ENCODE data around the gene PDE4B.
A peak's percentile ranks its signal among the peaks of the same experiment; 100 is the strongest.

Gene PDE4B

GRCh38 chr1:66298464-66298863 is 505.8 kb downstream of the PDE4B start:
- TF ChIP-seq GATA1 (IDR thresholded peaks at IDR 0.05; ENCODE audit: low read depth, low read length) (no peak), POLR2A (IDR thresholded peaks at IDR 0.05; ENCODE audit: low read length) (no peak)
- peak in 1 of 2 experiments; percentile 11 for DNase-seq

DNA sequence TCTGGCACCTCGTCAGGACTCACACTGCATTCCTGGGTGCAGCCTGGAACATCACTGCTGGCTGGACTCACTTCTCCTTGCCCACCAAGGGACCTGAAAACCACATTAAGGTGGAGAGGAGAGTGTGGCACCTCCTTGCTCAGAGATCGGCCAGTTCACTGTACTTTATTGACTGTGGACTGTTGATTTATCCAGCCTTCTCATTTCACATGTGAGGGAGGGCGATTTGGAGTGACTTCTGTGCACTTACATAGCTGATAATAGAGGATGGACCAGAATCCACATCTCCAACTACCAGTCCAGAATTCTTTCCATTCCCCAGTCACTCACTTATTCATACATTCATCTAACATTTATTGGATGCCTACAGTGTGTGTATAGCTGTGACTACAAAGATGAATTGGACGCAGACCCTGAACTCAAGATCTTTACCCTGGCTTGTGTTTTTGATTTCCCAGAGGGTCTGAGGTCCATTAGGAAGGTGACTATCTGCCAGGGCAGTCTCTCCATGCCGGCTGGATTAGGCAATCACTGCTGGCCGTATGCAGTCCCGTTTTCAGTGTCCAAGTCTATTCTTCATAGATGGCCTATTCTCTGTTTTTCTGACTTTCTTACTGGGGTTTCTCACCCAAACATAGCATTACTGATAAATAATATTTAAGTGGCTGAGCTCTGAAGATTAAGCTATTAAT is 507.7 kb downstream of the PDE4B start:
- no peak for DNase-seq
- TF ChIP-seq GATA1 (IDR thresholded peaks at IDR 0.05; ENCODE audit: low read depth, low read length), result no peak
- no peak for TF ChIP-seq POLR2A (IDR thresholded peaks at IDR 0.05; ENCODE audit: low read length)

GRCh38 chr1:66300972-66301451 is 508.3 kb downstream of the PDE4B start:
- DNase-seq, result peak; percentile 66 to 74
- TF ChIP-seq GATA1 (IDR thresholded peaks at IDR 0.05; ENCODE audit: low read depth, low read length) (no peak), POLR2A (IDR thresholded peaks at IDR 0.05; ENCODE audit: low read length) (no peak)

- no peak for DNase-seq
- TF ChIP-seq POLR2A (IDR thresholded peaks at IDR 0.05; ENCODE audit: low read length) (no peak), GATA1 (IDR thresholded peaks at IDR 0.05; ENCODE audit: low read depth, low read length) (no peak)
Observed at GRCh38 chr1:66302184-66302742, 509.6 kb downstream of the PDE4B start.

DNA sequence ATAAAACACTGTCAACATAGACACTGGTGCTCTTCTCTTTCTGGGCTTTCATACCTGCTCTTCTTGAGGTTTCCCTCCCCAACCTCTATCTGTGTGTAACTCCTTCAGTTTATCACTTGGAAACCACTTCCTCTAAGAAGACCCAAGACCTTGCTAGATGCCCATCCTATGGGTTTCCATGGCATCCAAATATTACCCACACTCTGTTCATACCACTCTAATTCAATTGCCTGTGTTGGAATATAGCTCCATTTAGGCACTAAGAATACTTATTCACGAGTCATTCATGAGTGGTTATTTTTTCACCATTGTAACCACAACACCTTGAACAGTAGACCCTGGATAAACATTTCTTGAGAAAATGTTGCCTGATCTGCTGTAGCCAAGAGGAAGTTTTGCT is 510.1 kb downstream of the PDE4B start:
- TF ChIP-seq GATA1 (IDR thresholded peaks at IDR 0.05; ENCODE audit: low read depth, low read length) (no peak), POLR2A (IDR thresholded peaks at IDR 0.05; ENCODE audit: low read length) (no peak)

DNA sequence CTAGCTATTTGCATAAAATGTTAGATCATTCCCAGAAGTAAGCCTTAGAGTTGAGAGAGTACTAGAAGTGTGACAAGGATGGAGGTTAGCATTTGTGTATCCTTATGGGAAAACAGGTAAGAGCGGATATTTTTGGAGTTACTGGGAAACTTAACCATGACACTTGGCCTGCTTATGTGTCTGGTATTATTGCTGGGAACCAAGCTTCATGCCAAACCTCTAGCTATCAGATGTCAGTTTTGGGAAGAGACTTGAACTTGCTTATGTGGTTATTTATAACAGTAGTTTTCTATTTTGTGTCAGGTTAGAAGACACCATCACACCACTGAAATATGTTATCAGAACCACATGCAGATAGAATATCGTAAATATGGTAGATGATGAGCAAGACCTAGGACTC is 511.0 kb downstream of the PDE4B start:
- no peak for DNase-seq
- TF ChIP-seq GATA1 (IDR thresholded peaks at IDR 0.05; ENCODE audit: low read depth, low read length) (no peak), POLR2A (IDR thresholded peaks at IDR 0.05; ENCODE audit: low read length) (no peak)

More for the DNA sequence above, 510.1 kb downstream of the PDE4B start:
- no peak for DNase-seq

DNA sequence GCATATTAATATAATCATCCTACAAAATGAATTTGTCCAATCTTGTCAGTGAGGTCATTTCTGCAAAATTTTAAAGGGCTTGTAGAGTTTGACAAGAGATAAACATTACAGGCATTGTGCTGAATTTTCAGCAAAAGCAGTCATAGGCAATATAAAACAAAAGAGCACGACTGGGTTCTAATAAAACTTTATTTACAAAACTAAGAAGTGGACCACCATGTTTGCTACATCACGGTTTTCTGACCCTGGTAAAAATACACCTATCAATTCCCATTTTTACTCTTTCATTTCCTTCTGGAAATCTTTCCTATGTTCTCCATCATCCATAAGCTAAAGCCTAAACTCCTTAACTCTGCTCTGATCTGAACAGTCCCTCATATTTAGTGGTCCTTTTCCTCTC is 511.4 kb downstream of the PDE4B start:
- TF ChIP-seq POLR2A (IDR thresholded peaks at IDR 0.05; ENCODE audit: low read length), result no peak
- TF ChIP-seq GATA1 (IDR thresholded peaks at IDR 0.05; ENCODE audit: low read depth, low read length), result no peak
- DNase-seq, result no peak

- no peak for DNase-seq
- TF ChIP-seq POLR2A (IDR thresholded peaks at IDR 0.05; ENCODE audit: low read length), result no peak
- TF ChIP-seq GATA1 (IDR thresholded peaks at IDR 0.05; ENCODE audit: low read depth, low read length), result no peak
Observed at GRCh38 chr1:66305927-66306326, 513.2 kb downstream of the PDE4B start.

DNA sequence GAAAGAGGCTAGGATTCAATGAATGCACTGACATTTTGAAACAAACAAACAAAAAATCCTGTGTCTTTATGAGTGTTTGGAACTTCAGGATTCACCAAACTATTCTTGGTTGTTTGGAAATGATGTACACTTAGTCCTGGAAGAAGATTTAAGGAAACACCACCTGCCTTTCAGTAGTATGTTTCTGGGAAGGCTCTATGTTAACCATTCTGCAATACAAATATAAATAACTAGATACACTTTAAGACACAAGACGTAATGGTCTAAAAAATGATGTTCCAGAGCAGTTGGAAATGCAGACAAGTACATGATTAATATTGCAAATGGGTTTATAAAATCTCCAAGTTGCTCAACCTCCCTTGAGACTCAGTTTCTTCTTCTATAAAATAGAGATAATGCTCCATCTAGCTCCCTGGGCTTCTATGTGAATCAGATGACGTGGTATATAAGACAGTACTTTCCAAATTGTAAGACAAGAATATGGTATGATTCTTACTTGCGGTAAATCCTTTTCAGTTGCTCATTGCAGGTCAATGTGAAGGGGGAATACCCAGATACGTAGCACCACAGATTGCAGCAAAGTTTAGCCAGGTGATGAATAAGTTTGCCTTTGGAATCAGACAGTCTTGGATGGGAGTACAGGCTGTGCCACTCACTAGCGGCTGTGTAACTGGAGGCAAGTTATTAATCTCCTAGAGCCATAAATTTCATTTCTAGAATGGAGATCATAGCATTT is 516.5 kb downstream of the PDE4B start:
- no peak for DNase-seq
- TF ChIP-seq GATA1 (IDR thresholded peaks at IDR 0.05; ENCODE audit: low read depth, low read length), result no peak
- no peak for TF ChIP-seq POLR2A (IDR thresholded peaks at IDR 0.05; ENCODE audit: low read length)

DNA sequence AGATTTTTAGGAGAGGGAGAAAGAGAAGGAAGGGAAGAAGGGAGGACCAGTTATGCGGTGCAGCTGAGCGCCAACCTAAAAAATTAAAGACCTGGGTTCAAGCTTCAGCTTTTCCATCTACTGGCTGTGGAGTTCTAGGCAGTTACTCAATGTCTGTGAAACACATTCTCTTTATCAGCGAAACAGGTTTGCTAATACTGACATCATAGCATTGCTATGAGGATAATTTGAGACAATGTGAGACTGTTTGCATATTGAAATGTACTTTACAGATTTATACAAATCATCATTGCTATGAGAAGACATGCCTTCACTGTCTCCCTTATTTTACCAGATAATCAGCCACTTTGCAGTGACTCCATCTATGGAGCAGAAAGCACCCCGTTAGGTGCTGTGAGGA is 518.4 kb downstream of the PDE4B start:
- TF ChIP-seq POLR2A (IDR thresholded peaks at IDR 0.05; ENCODE audit: low read length), result no peak
- no peak for TF ChIP-seq GATA1 (IDR thresholded peaks at IDR 0.05; ENCODE audit: low read depth, low read length)
- DNase-seq, result no peak

- no peak for DNase-seq
- no peak for TF ChIP-seq GATA1 (IDR thresholded peaks at IDR 0.05; ENCODE audit: low read depth, low read length)
- no peak for TF ChIP-seq POLR2A (IDR thresholded peaks at IDR 0.05; ENCODE audit: low read length)
Observed at GRCh38 chr1:66311628-66312027, 518.9 kb downstream of the PDE4B start.

- no peak for TF ChIP-seq POLR2A (IDR thresholded peaks at IDR 0.05; ENCODE audit: low read length)
- no peak for TF ChIP-seq GATA1 (IDR thresholded peaks at IDR 0.05; ENCODE audit: low read depth, low read length)
- no peak for DNase-seq
Observed at GRCh38 chr1:66312271-66312990, 519.7 kb downstream of the PDE4B start.

DNA sequence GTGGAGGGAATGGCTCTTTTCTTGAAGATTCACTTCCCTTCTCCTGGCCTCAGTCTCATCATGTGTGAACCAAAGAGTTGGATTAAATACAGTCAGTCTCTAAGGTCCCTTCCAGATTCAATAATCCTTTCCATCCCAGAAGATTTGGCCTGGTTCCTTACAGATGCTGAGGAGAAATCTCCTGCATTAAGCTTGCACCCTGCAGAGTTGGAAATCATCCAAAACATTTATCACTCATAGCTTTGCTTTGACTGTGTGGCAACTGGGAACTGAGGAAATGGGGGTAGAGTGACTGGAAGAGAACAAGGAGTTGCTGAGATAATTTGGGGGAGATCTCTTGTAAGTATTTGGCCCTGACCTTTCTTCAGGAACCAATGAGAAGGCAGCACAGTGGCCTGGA is 520.7 kb downstream of the PDE4B start:
- no peak for TF ChIP-seq GATA1 (IDR thresholded peaks at IDR 0.05; ENCODE audit: low read depth, low read length)
- TF ChIP-seq POLR2A (IDR thresholded peaks at IDR 0.05; ENCODE audit: low read length), result no peak
- no peak for DNase-seq

DNA sequence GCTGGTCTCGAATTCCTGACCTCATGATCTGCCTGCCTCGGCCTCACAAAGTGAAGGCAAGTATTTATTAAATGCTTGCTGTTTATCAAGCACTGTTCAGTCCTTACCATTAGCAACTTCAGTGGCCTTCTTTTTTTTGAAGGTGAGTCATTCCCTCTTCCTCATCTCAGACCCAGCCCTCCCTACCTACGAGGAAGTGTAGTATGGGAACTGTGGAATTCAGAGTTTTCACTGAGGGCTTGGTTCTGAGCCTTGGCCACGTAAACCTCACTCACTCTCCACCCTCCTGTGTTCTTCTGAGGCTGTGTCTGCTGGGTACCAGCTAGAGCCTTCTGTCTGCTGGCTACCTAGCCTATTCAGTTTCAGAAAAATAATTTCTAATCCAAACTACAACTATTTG is 523.0 kb downstream of the PDE4B start:
- TF ChIP-seq GATA1 (IDR thresholded peaks at IDR 0.05; ENCODE audit: low read depth, low read length) (no peak), POLR2A (IDR thresholded peaks at IDR 0.05; ENCODE audit: low read length) (no peak)
- no peak for DNase-seq

Data from erythroblast (primary cell).